GM23338 (cell line): ENCODE measurements around the gene STAT4. TPM values are rescaled to one million over a fixed set of nuclear protein-coding genes. Genes with fewer than 3 reads are reported as not detected.

Experiments used
- ATAC-seq: fragments of 200-7000 bp; cut with Tn5 transposase; 3 replicates; pipeline ENCODE4 v1.9.1; 2020
- DNase-seq: peaks from one replicate; pipeline ENCODE4 v3.0.0-alpha.2; 2015; ENCODE audit warnings: low spot score
- H2AFZ ChIP-seq: fragments of 200-600 bp; sonication (generic); 2 replicates; pipeline ENCODE4 v1.8.0; 2016; ENCODE audit warnings: antibody characterized with exemption, mild to moderate bottlenecking, moderate library complexity
- H3F3A ChIP-seq: fragments of 200-600 bp; sonication (generic); replicated peaks from 2 replicates; pipeline ENCODE4 v1.8.0; 2017; ENCODE audit warnings: antibody characterized with exemption, mixed run types, low read depth
- H3K27ac ChIP-seq: fragments of 200-600 bp; sonication (generic); 2 replicates; pipeline ENCODE4 v1.6.1; 2016; ENCODE audit warnings: low read depth
- H3K27me3 ChIP-seq: fragments of 200-600 bp; sonication (generic); 2 replicates; pipeline ENCODE4 v1.8.0; 2016; ENCODE audit warnings: mild to moderate bottlenecking, mixed run types, moderate library complexity; ENCODE audit not compliant: insufficient read depth
- H3K36me3 ChIP-seq: fragments of 200-600 bp; sonication (generic); 2 replicates; pipeline ENCODE4 v1.8.0; 2016; ENCODE audit warnings: mild to moderate bottlenecking; ENCODE audit not compliant: insufficient read depth
- H3K4me1 ChIP-seq: fragments of 200-600 bp; sonication (generic); 2 replicates; pipeline ENCODE4 v1.8.0; 2016; ENCODE audit warnings: mild to moderate bottlenecking, moderate library complexity; ENCODE audit not compliant: insufficient read depth
- H3K4me2 ChIP-seq: fragments of 200-600 bp; sonication (generic); 2 replicates; pipeline ENCODE4 v1.7.1; 2017; ENCODE audit warnings: mixed run types
- H3K4me3 ChIP-seq: fragments of 200-600 bp; sonication (generic); 2 replicates; pipeline ENCODE4 v1.6.1; 2016; ENCODE audit warnings: mixed run types
- H3K79me2 ChIP-seq: fragments of 200-600 bp; sonication (generic); replicated peaks from 2 replicates; pipeline ENCODE4 v1.8.0; 2017; ENCODE audit warnings: mild to moderate bottlenecking; ENCODE audit not compliant: insufficient read depth
- H3K9me2 ChIP-seq: fragments of 200-600 bp; sonication (generic); 2 replicates; pipeline ENCODE4 v1.8.0; 2017; ENCODE audit not compliant: insufficient read depth
- H4K20me1 ChIP-seq: fragments of 200-600 bp; sonication (generic); replicated peaks from 2 replicates; pipeline ENCODE4 v1.8.0; 2017; ENCODE audit warnings: mild to moderate bottlenecking; ENCODE audit not compliant: insufficient read depth
- H3K27ac Mint-ChIP-seq: 2 replicates; pipeline ENCODE4 v1.8.0; 2020; ENCODE audit warnings: inconsistent platforms, mild to moderate bottlenecking, moderate library complexity, mixed read lengths
- H3K27me3 Mint-ChIP-seq: 3 replicates; pipeline ENCODE4 v1.8.0; 2022; ENCODE audit warnings: low read depth, mild to moderate bottlenecking, moderate library complexity, mixed read lengths, inconsistent platforms; ENCODE audit not compliant: insufficient read depth, poor library complexity
- H3K36me3 Mint-ChIP-seq: 3 replicates; pipeline ENCODE4 v1.8.0; 2021; ENCODE audit warnings: low read depth, mild to moderate bottlenecking, inconsistent platforms, moderate library complexity, mixed read lengths
- H3K4me1 Mint-ChIP-seq: 3 replicates; pipeline ENCODE4 v1.8.0; 2020; ENCODE audit warnings: mild to moderate bottlenecking, inconsistent platforms, mixed read lengths
- H3K4me3 Mint-ChIP-seq: 3 replicates; pipeline ENCODE4 v1.8.0; 2021; ENCODE audit warnings: moderate library complexity, mild to moderate bottlenecking, inconsistent platforms, mixed read lengths
- H3K9me3 Mint-ChIP-seq: 3 replicates; pipeline ENCODE4 v1.8.0; 2020; ENCODE audit warnings: moderate library complexity, mild to moderate bottlenecking, inconsistent platforms, mixed read lengths
- CREB1 ChIP-seq: fragments of 250-450 bp; sonication (Bioruptor Pico); IDR thresholded peaks from 2 replicates; pipeline ENCODE4 v1.5.0; 2020; ENCODE audit warnings: low read depth, mild to moderate bottlenecking, moderate library complexity
- CTCF ChIP-seq, 2 experiments: fragments of 200-600 bp in 1 of 2; sonication (generic) in 1 of 2; conservative IDR thresholded peaks; 2 replicates each; pipeline versions ENCODE4 v1.5.1 to v1.6.1; 2016 to 2017; ENCODE audit warnings: antibody characterized with exemption in 2 of 2, low read depth in 2 of 2, mild to moderate bottlenecking in 2 of 2, moderate library complexity in 1 of 2
- ETS1 ChIP-seq: IDR thresholded peaks from 2 replicates; pipeline ENCODE4 v1.6.1; 2016; ENCODE audit warnings: antibody characterized with exemption
- EZH2 ChIP-seq: fragments of 200-600 bp; sonication (generic); IDR thresholded peaks from one replicate; pipeline ENCODE4 v1.8.0; 2017; ENCODE audit warnings: antibody characterized with exemption, mild to moderate bottlenecking, low read depth; ENCODE audit not compliant: unreplicated experiment
- EZH2phosphoT487 ChIP-seq: fragments of 200-600 bp; sonication (generic); IDR thresholded peaks from one replicate; pipeline ENCODE4 v1.8.1; 2018; ENCODE audit warnings: antibody characterized with exemption; ENCODE audit not compliant: unreplicated experiment
- NANOG ChIP-seq: IDR thresholded peaks from 2 replicates; pipeline ENCODE4 v1.6.1; 2016; ENCODE audit warnings: antibody characterized with exemption, borderline replicate concordance
- POLR2AphosphoS5 ChIP-seq: IDR thresholded peaks from 2 replicates; pipeline ENCODE4 v1.6.1; 2016; ENCODE audit warnings: antibody characterized with exemption, low read depth
- REST ChIP-seq: IDR thresholded peaks from one replicate; pipeline ENCODE4 v1.6.1; 2018; ENCODE audit warnings: antibody characterized with exemption; ENCODE audit not compliant: unreplicated experiment
- STAT1 ChIP-seq: IDR thresholded peaks from one replicate; pipeline ENCODE4 v1.6.1; 2016; ENCODE audit warnings: antibody characterized with exemption; ENCODE audit not compliant: unreplicated experiment
- ZNF114 ChIP-seq: fragments of 250-450 bp; sonication (Bioruptor Pico); IDR thresholded peaks from 2 replicates; pipeline ENCODE4 v1.5.0; 2020; ENCODE audit warnings: mild to moderate bottlenecking, moderate library complexity
- ZNF331 ChIP-seq: fragments of 250-450 bp; sonication (Bioruptor Pico); IDR thresholded peaks from 2 replicates; pipeline ENCODE4 v1.5.0; 2020; ENCODE audit warnings: low read depth, mild to moderate bottlenecking, moderate library complexity
- polyA plus RNA-seq: library from polyadenylated mRNA; unstranded; fragments of >200 nt; fragmentation: Nextera tagmentation; extraction: Ambion mirVana; gene quantifications from 2 replicates; pipeline ENCODE4 v1.2.1, GENCODE V29; 2016
- total RNA-seq: library from RNA; depleted of rRNA; stranded (reverse); fragments of >200 nt; shearing (Covaris generic); gene quantifications from 2 replicates; pipeline ENCODE4 v1.2.3, GENCODE V29; 2014

The STAT4 gene
- total and polyA plus RNA-seq, 2 experiments from 2014 or later, result 0.52 to 0.86 TPM

GRCh38 chr2:190982262-190983034, 168.3 kb downstream of the STAT4 start:
- no peak overlapping the region for H3K27ac Mint-ChIP-seq
- H3K4me2 ChIP-seq, result no peak overlapping the region
- H3K79me2 ChIP-seq, result no peaks in the 10 kb centered on the region
- no peak overlapping the region for H2AFZ ChIP-seq
- H3K27me3 ChIP-seq, result no peaks in the 10 kb centered on the region
- no peaks in the 10 kb centered on the region for H3K9me2 ChIP-seq
- no peak overlapping the region for H3K4me3 ChIP-seq
- no peaks in the 10 kb centered on the region for H3K4me1 ChIP-seq
- H3K27me3 Mint-ChIP-seq, result peaks cover 5% of the 10 kb centered on the region
- no peaks in the 10 kb centered on the region for H3F3A ChIP-seq
- no peaks in the 10 kb centered on the region; the same call in 2 of the 3 replicates for H3K4me1 Mint-ChIP-seq
- no peak for DNase-seq
- H3K4me3 Mint-ChIP-seq, result no peak overlapping the region
- no peak for ATAC-seq
- peaks cover 91% of the 10 kb centered on the region for H3K36me3 Mint-ChIP-seq
- TF ChIP-seq ZNF331 (CRISPR knock-in tag) (no peak), EZH2phosphoT487 (no peak), CREB1 (CRISPR knock-in tag) (no peak), ETS1 (no peak), EZH2 (no peak), CTCF (conservative IDR thresholded peaks at IDR 0.05; ENCODE audit: low read depth in 2 of 2) (no peak)
- H3K27ac ChIP-seq, result no peak overlapping the region
- H3K9me3 Mint-ChIP-seq, result no peaks in the 10 kb centered on the region
- peaks cover 4% of the 10 kb centered on the region for H4K20me1 ChIP-seq
- peaks cover 63% of the 10 kb centered on the region for H3K36me3 ChIP-seq

- Mint-ChIP-seq H3K36me3 (peaks cover 89% of the 10 kb centered on the region), H3K27me3 (peaks cover 5% of the 10 kb centered on the region), H3K4me3 (no peak overlapping the region), H3K4me1 (no peaks in the 10 kb centered on the region; the same call in 2 of the 3 replicates), H3K27ac (no peak overlapping the region), H3K9me3 (no peaks in the 10 kb centered on the region)
- ATAC-seq (no peak), DNase-seq (no peak)
- Histone ChIP-seq H4K20me1 (peaks cover 4% of the 10 kb centered on the region), H3K4me1 (no peaks in the 10 kb centered on the region), H3K4me2 (no peak overlapping the region), H3K4me3 (no peak overlapping the region), H3K27ac (no peak overlapping the region), H3K79me2 (no peaks in the 10 kb centered on the region), H3K27me3 (no peaks in the 10 kb centered on the region), H3K36me3 (peaks cover 67% of the 10 kb centered on the region), H3F3A (no peaks in the 10 kb centered on the region), H2AFZ (no peak overlapping the region), H3K9me2 (no peaks in the 10 kb centered on the region)
- TF ChIP-seq CREB1 (CRISPR knock-in tag) (no peak), REST (no peak), NANOG (no peak), POLR2AphosphoS5 (no peak), STAT1 (no peak), ZNF114 (no peak)
These were observed 169.1 kb downstream of the STAT4 start for GRCh38 chr2:190981733-190982132.
